Fibroblast of skin of abdomen (primary cell): Measurements from ENCODE around the gene MDM4.
"Not testable (repeated sequence)": the region's sequence is repeated elsewhere in the genome, so short reads cannot be mapped to it uniquely, and the experiment has no call there.

ENCODE experiments used
- DNase-seq: peaks from one replicate; pipeline ENCODE4 v3.0.0-alpha.2; 2013

Gene MDM4

GRCh38 chr1:204520834-204521709 is 4.9 kb downstream of the MDM4 start:
- peak; percentile 45 for DNase-seq

- DNase-seq = not testable (repeated sequence)
These were observed 5.8 kb downstream of the MDM4 start for GRCh38 chr1:204521941-204522521.

- no peak for DNase-seq
These were observed 7.5 kb downstream of the MDM4 start for GRCh38 chr1:204523605-204524215.

GRCh38 chr1:204524986-204525385 is 8.8 kb downstream of the MDM4 start:
- DNase-seq = no peak

GRCh38 chr1:204528241-204528640 is 12.0 kb downstream of the MDM4 start:
- DNase-seq = no peak

GRCh38 chr1:204528677-204529076 is 12.5 kb downstream of the MDM4 start:
- DNase-seq = no peak

- DNase-seq = no peak
These were observed 13.2 kb downstream of the MDM4 start for GRCh38 chr1:204529371-204529895.

GRCh38 chr1:204530932-204531331 is 14.7 kb downstream of the MDM4 start:
- no peak for DNase-seq

GRCh38 chr1:204532832-204533231 is 16.6 kb downstream of the MDM4 start:
- DNase-seq = no peak

- no peak for DNase-seq
These were observed 25.4 kb downstream of the MDM4 start for GRCh38 chr1:204541626-204542025.

GRCh38 chr1:204544321-204544720 is 28.1 kb downstream of the MDM4 start:
- peak; percentile 19 for DNase-seq

- peak; percentile 36 for DNase-seq
These were observed 29.0 kb downstream of the MDM4 start for GRCh38 chr1:204545202-204545601.

- no peak for DNase-seq
These were observed 29.7 kb downstream of the MDM4 start for GRCh38 chr1:204545881-204546280.

GRCh38 chr1:204548265-204548664 is 32.1 kb downstream of the MDM4 start:
- DNase-seq = no peak

- no peak for DNase-seq
These were observed 33.1 kb downstream of the MDM4 start for GRCh38 chr1:204549313-204549712.

GRCh38 chr1:204550926-204551325 is 34.7 kb downstream of the MDM4 start:
- DNase-seq = no peak

GRCh38 chr1:204556458-204557052 is 40.3 kb downstream of the MDM4 start:
- no peak for DNase-seq

GRCh38 chr1:204558467-204558866 is 42.3 kb downstream of the MDM4 start:
- DNase-seq = no peak

GRCh38 chr1:204560002-204560401 is 43.8 kb downstream of the MDM4 start:
- DNase-seq = not testable (repeated sequence)

GRCh38 chr1:204560590-204561150 is 44.5 kb downstream of the MDM4 start:
- DNase-seq = peak; percentile 55

GRCh38 chr1:204562075-204562990 is 46.1 kb downstream of the MDM4 start:
- DNase-seq = no peak

GRCh38 chr1:204563307-204563706 is 47.1 kb downstream of the MDM4 start:
- no peak for DNase-seq
